Stimulated activated naive B cell treated with anti-CD40 and anti-IgM and Interleukin-4, amounts not matched to agents 10 μg/mL and 1 μg/mL and 100 μg/mL, for 72 hours (primary cell): Measurements from ENCODE around the gene CNOT3.

Experiments used
- ATAC-seq, 2 donors: fragments of 150-1000 bp; cut with Tn5 transposase; replicated peaks; 2 replicates each; pipeline ENCODE4 v1.10.0; 2021; ENCODE audit warnings: moderate library complexity in 1 of 2
- DNase-seq: peaks from one replicate; pipeline ENCODE4 v3.0.0; 2021
- H3K27ac Mint-ChIP-seq: one replicate; pipeline ENCODE4 v1.8.0; 2022; ENCODE audit warnings: mild to moderate bottlenecking, mixed read lengths
- H3K27me3 Mint-ChIP-seq, 2 donors: one replicate each; pipeline ENCODE4 v1.8.0; 2022; ENCODE audit warnings: mixed read lengths in 2 of 2
- H3K36me3 Mint-ChIP-seq, 2 donors: one replicate each; pipeline ENCODE4 v1.8.0; 2022; ENCODE audit warnings: mixed read lengths in 2 of 2, mild to moderate bottlenecking in 1 of 2
- H3K4me1 Mint-ChIP-seq, 2 donors: one replicate each; pipeline ENCODE4 v1.8.0; 2022; ENCODE audit warnings: mixed read lengths in 2 of 2, mild to moderate bottlenecking in 1 of 2
- H3K4me3 Mint-ChIP-seq, 2 donors: one replicate each; pipeline ENCODE4 v1.8.0; 2022; ENCODE audit warnings: mild to moderate bottlenecking in 2 of 2, mixed read lengths in 2 of 2, moderate library complexity in 1 of 2
- H3K9me3 Mint-ChIP-seq, 2 donors: one replicate each; pipeline ENCODE4 v1.8.0; 2022; ENCODE audit warnings: mixed read lengths in 2 of 2, mild to moderate bottlenecking in 1 of 2

Gene CNOT3

DNA sequence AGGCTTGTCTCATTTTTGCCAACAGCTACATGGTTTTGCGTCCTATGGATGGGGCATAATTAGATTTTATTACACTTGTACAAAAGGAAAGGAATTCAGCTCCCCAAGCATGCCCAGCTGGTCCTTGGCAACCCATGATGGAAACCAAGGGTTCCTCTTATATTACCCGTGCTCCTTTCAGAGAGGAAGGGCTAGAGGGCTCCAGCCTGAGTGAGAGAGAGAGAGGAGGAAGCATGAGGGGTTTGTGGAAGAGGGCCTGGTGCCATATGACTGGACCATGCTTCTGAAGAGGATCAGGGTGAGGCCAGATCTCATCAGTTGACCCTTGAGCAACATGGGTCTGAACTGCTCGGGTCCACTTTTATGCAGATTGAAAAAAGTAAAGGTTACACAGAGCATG lies 59.6 kb downstream of the CNOT3 start:
- Mint-ChIP-seq H3K27ac (no peak overlapping the region), H3K4me1 (peaks cover 18 to 33% of the 10 kb centered on the region in 2 donors), H3K9me3 (no peaks in the 10 kb centered on the region), H3K27me3 (no peaks in the 10 kb centered on the region), H3K4me3 (no peak overlapping the region), H3K36me3 (peaks cover 25 to 44% of the 10 kb centered on the region in 2 donors)
- ATAC-seq: no peak
- DNase-seq: no peak

DNA sequence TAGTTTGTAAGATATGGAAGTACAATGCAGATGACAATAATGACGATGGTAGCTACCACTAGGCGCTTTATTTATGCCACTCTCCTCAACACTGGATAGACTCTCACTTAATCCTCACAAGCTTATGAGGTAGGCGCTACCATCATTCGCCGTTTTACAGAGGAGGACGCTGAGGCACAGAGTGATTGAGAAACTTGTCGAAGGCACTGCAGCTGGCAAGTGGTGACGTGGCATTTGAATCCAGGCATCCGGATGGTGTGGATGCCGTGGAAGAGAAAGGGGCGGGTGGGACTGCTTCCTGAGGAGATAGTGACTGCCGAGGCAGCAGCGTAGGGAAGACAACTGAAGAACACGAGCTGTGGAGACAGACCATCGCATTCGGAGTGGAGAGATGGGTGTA lies 61.8 kb downstream of the CNOT3 start:
- no peak for DNase-seq
- ATAC-seq: no peak
- Mint-ChIP-seq H3K4me3 (peak overlapping the region; percentile 71 to 78), H3K4me1 (peaks cover 20 to 43% of the 10 kb centered on the region in 2 donors), H3K27ac (peak overlapping the region; percentile 45), H3K9me3 (no peaks in the 10 kb centered on the region), H3K27me3 (no peaks in the 10 kb centered on the region), H3K36me3 (peaks cover 40 to 59% of the 10 kb centered on the region in 2 donors)

DNA sequence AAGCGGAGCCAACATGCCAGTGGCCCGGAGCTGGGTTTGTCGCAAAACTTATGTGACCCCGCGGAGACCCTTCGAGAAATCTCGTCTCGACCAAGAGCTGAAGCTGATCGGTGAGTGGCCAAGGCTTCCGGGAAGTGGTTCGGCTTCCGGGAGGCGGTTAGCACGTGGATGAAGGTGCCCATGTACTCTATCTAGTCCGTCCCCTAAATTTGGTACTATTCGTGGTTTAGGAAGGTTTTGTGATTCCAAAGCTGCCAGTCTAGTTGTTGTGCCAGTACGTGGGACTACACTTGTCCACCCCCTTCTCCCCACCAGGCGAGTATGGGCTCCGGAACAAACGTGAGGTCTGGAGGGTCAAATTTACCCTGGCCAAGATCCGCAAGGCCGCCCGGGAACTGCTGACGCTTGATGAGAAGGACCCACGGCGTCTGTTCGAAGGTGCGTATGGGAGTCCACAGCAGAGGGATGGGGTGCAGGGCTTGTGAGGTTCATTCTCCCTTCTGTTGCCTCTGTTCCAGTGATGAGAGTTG lies 63.7 kb downstream of the CNOT3 start:
- H3K4me1 Mint-ChIP-seq: peaks cover 29 to 61% of the 10 kb centered on the region in 2 donors
- H3K27ac Mint-ChIP-seq: peak overlapping the region; percentile 100
- H3K4me3 Mint-ChIP-seq: peak overlapping the region; percentile 94 to 100
- DNase-seq (no peak), ATAC-seq (no peak)
- no peaks in the 10 kb centered on the region for H3K9me3 Mint-ChIP-seq
- H3K36me3 Mint-ChIP-seq: peaks cover 51 to 66% of the 10 kb centered on the region in 2 donors
- no peaks in the 10 kb centered on the region for H3K27me3 Mint-ChIP-seq

DNA sequence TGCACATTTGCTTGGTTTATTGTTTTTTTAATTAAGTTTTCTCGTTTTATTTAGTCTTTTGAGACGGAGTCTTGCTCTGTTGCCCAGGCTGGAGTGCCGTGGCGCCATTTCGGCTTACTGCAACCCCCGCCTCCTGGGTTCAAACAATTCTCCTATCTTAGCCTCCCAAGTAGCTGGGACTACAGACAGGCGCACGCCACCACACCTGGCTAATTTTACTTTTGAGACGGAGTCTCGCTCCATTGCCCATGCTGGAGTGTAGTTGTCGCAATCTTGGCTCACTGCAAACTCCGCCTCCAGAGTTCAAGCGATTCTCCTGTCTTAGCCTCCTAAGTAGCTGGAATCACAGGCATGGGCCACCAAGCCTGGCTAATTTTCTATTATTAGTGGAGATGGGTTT lies 64.4 kb downstream of the CNOT3 start:
- no peaks in the 10 kb centered on the region for H3K27me3 Mint-ChIP-seq
- peak overlapping the region; percentile 94 to 100 for H3K4me3 Mint-ChIP-seq
- DNase-seq (no peak), ATAC-seq (no peak)
- peaks cover 58 to 72% of the 10 kb centered on the region in 2 donors for H3K36me3 Mint-ChIP-seq
- no peaks in the 10 kb centered on the region for H3K9me3 Mint-ChIP-seq
- H3K4me1 Mint-ChIP-seq: peaks cover 36 to 69% of the 10 kb centered on the region in 2 donors
- H3K27ac Mint-ChIP-seq: peak overlapping the region; percentile 100

DNA sequence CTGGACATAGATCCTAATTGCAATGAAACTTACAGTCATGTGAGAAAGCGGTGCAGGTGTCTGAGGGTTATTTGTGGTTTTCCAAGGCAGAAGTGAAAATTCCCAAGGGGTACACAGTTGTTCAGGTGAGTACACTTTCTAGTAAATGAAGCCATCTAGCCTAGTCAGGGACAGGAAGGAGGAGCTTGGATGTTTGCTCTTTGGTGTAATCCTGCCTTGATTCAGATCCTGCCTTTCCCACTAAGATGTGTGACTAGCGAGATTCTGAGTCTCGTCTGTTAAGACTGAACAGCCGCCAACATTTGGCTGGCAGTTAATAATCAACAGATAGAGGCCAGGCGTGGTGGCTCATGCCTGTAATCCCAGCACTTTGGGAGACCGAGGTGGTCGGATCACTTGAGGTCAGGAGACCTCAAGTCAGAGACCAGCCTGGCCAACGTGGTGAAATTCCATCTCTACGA lies 65.6 kb downstream of the CNOT3 start:
- H3K27ac Mint-ChIP-seq: peak overlapping the region; percentile 83
- peaks cover 65 to 78% of the 10 kb centered on the region in 2 donors for H3K36me3 Mint-ChIP-seq
- no peaks in the 10 kb centered on the region for H3K9me3 Mint-ChIP-seq
- peaks cover 45 to 81% of the 10 kb centered on the region in 2 donors for H3K4me1 Mint-ChIP-seq
- peak overlapping the region; percentile 94 to 100 for H3K4me3 Mint-ChIP-seq
- no peaks in the 10 kb centered on the region for H3K27me3 Mint-ChIP-seq
- DNase-seq (no peak), ATAC-seq (no peak)

DNA sequence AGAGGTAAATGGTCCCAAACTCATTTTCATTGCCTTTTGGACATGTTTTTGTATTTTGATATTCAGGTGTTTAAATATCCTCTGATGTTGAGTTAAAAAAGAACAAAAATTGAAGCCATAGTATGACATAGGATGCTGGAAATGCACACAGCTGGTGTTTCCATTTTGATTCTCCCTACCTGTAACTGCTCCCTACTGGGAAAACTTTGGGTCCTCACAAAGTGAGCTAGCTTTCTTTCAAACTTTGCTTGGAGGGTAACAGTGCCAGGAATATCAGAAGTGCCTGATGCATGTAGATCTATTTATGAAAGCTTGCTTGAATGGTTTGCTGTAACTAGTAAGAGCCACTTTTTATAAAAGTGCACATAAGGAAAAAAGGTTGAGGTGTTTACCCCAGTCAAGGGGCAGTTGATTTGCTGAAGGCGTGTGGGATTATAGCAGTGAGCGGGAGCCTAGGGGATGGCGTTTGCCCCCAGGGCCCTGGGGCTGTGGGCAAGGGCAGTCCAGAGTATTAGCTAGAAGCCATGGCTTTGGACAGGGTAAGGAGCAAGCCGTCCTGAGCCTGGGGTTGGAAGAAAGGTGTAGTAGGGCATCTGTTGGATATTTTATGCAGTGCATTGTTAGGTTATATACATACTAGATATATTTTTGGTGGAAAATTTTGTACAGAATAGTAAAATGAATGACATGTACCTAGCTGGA lies 67.4 kb downstream of the CNOT3 start:
- Mint-ChIP-seq H3K36me3 (peaks cover 77 to 90% of the 10 kb centered on the region in 2 donors), H3K9me3 (no peaks in the 10 kb centered on the region), H3K27ac (peak overlapping the region; percentile 87), H3K27me3 (no peaks in the 10 kb centered on the region), H3K4me3 (peak overlapping the region; percentile 51 to 69), H3K4me1 (peaks cover 57 to 92% of the 10 kb centered on the region in 2 donors)
- DNase-seq (no peak), ATAC-seq (no peak)
